Measurements from ENCODE around the gene HPRT1.

HPRT1 gene

GRCh38 chrX:134431894-134432293 lies 28.1 kb upstream of the HPRT1 start:
- no peak for DNase-seq (ENCODE audit: extremely low read depth, low read depth)

GRCh38 chrX:134435894-134436293 lies 24.1 kb upstream of the HPRT1 start:
- no peak for TF ChIP-seq CTCF (IDR thresholded peaks at IDR 0.05; ENCODE audit: low read depth, low read length)
- DNase-seq (ENCODE audit: extremely low read depth, low read depth) = no peak

More at GRCh38 chrX:134431894-134432293, 28.1 kb upstream of the HPRT1 start:
- no peak for TF ChIP-seq CTCF (IDR thresholded peaks at IDR 0.05; ENCODE audit: low read depth, low read length)

- TF ChIP-seq CTCF (IDR thresholded peaks at IDR 0.05; ENCODE audit: low read depth, low read length) = no peak
- DNase-seq (ENCODE audit: extremely low read depth, low read depth) = no peak
Observed at GRCh38 chrX:134443020-134443419, 16.9 kb upstream of the HPRT1 start.

- no peak for DNase-seq (ENCODE audit: extremely low read depth, low read depth)
- TF ChIP-seq CTCF (IDR thresholded peaks at IDR 0.05; ENCODE audit: low read depth, low read length) = no peak
Observed at GRCh38 chrX:134443461-134443860, 16.5 kb upstream of the HPRT1 start.

- no peak for DNase-seq (ENCODE audit: extremely low read depth, low read depth)
Observed at GRCh38 chrX:134444681-134445080, 15.3 kb upstream of the HPRT1 start.

GRCh38 chrX:134452596-134452995 lies 7.4 kb upstream of the HPRT1 start:
- no peak for TF ChIP-seq CTCF (IDR thresholded peaks at IDR 0.05; ENCODE audit: low read depth, low read length)
- DNase-seq (ENCODE audit: extremely low read depth, low read depth) = no peak

More at GRCh38 chrX:134444681-134445080, 15.3 kb upstream of the HPRT1 start:
- TF ChIP-seq CTCF (IDR thresholded peaks at IDR 0.05; ENCODE audit: low read depth, low read length) = no peak

GRCh38 chrX:134453631-134454030 lies 6.3 kb upstream of the HPRT1 start:
- DNase-seq (ENCODE audit: extremely low read depth, low read depth) = no peak
- no peak for TF ChIP-seq CTCF (IDR thresholded peaks at IDR 0.05; ENCODE audit: low read depth, low read length)
